CD4-positive, alpha-beta T cell treated with Interferon alpha-2 for 1 hour (primary cell): ENCODE data around the gene BCHE.

Experiments
- DNase-seq, 2 donors: peaks; one replicate each; pipeline ENCODE4 v3.0.0-alpha.2; 2020 to 2022

The BCHE gene

DNA sequence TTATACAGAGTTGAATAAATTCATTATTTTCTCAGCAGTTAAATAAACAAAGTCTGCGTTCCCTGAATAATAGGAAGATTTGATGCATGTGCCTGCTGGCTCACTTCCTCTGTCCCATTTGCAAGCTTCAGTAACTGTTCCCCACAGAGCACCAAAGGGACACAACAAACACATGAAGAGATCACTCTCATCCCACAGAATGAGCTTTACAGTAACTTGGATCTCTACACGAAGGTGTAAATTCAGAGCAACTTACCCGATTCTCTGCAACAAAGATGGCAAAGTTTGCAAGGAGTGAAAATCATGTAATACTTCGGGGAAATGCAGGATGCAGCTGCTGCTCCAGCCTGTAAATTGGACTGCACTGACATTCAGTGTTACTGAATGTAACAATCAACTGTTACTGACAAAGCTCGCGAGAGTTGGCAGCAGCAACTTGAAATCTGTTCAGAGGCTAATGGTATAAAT lies at the start of gene BCHE:
BCHE (minus strand) TSS at position 366 of the 468 bp plus-strand sequence. CDS start 6,390 bp downstream, outside the sequence.
- DNase-seq: no peak

DNA sequence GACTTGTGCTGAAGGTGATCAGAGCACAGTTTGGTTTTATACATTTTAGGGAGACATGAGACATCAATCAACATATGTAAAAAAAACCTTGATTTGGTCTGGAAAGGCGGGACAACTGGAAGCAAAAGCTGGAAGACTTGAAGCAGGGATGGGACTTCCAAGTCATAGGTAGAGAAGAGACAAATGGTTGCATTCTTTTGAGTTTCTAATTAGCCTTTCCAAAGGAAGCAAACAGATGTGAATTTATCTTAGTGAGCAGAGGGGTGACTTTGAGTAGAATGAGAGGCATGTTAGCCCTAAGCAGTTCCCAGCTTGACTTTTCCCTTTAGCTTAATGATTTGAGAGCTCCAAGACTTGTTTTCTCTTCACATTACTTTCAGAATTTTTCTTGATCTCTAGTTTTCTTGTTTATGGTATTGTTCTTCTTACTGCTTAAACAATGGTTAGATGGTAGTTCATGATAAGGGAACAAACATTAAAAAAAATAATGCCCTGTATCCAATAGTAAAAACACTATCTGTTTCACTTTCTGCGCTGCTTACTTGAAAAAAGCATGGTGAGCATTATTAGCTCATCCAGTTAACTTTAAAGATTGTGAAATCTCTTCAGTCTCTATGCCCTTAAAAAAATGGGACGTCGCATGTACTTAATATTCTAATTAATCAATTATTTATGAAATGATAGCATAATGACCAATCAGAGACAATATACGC lies 48.5 kb upstream of the BCHE start:
- DNase-seq: no peak

DNA sequence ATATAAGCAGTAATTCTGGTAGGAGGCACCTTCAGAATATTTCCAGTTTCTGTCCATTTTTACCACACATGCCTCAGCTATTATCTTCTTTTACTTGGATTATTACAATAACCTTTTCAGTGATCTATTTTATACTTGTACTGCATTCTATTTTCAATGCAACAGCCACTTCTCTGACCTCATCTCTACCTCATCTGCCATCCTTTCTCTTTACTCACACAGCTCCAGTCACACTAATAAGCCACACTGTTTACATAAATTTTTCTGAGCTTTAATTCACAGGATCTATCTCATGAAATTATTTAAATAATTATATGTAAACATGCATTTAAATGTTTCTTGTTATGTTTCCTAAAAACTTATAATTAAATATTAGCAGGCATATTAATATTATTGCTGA lies 47.3 kb upstream of the BCHE start:
- no peak for DNase-seq

- no peak for DNase-seq
Observed at GRCh38 chr3:165883863-165884478, 46.7 kb upstream of the BCHE start.

DNA sequence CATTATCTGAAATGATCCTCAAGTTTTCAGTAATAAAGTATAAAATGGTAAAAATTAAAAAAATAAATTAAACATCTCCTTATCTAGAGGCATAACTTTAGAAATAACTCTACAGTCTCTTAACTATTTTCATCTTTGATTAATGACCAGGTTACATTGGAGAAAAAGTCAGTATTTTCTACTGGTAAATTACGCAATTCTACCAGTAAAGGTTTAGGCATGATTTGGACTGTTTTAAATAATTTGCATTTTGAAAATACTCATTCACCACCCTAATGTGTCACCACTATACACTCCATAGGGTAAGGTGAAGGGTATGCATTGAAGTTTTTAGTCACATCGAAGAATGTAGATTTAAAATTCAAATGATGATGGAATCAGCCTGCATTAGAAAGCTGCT lies 45.9 kb upstream of the BCHE start:
- DNase-seq: no peak

- DNase-seq: no peak
Observed at GRCh38 chr3:165875644-165876043, 38.4 kb upstream of the BCHE start.

DNA sequence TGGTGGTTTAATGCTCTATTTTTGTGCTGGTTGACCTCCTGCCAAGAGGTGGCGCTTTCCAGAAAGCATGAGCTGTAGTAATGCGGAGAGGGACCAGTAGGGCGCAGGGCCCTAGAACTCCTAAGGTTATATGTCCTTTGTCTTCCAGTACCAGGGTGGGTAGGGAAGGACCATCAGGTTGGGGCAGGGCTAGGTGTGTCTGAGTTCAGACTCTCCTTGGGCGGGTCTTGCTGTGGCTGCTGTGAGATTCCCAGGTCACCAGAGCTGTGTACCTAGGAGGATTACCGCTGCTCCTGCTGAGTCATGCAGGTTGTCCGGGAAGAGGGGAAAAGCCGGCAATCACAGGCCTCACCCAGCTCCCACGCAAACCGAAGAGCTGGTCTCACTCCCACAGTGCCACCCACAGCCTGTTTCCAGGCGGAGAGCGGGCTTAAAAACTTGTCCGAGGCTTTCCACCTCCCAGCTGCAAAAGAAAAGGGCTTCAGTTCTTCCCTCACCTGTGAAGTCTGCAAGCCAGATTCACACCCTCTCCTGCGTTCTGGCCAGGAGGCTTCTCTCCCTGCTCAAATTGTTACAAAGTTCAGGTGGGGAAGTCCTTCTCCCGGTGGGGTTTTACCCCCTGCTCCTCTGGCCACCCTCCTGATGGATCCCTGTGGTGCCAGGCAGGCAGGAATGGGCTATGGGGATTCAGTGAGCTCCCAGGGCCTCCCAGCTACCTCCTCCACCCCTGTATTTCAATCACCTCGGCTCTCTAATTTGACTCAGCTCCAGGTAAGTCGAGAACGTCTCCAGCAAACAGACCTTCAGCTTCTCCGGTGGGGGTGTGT lies 37.7 kb upstream of the BCHE start:
- DNase-seq: no peak

DNA sequence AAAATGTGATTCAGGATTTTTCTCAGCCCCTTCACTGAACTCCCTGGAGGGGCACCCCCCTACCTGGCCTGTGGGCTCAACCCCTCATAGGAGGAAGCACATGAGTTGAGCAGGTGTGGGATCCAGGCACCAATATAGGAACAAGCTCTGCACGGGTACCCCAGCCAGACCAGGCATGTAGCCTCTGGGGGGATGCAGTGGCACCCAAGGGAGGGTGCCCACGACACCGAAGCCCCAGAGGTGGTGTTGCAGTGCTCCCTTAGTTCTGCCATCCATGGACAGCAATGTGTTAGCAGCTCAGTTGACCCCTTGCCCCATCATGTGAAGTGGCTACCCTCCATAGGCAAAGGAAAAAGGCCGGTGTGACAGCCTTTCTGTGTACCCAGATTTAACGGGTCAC lies 30.9 kb upstream of the BCHE start:
- DNase-seq: no peak

- no peak for DNase-seq
Observed at GRCh38 chr3:165859061-165859460, 21.8 kb upstream of the BCHE start.

- DNase-seq: no peak
Observed at GRCh38 chr3:165855581-165855980, 18.4 kb upstream of the BCHE start.

GRCh38 chr3:165854696-165855095 lies 17.5 kb upstream of the BCHE start:
- no peak for DNase-seq

DNA sequence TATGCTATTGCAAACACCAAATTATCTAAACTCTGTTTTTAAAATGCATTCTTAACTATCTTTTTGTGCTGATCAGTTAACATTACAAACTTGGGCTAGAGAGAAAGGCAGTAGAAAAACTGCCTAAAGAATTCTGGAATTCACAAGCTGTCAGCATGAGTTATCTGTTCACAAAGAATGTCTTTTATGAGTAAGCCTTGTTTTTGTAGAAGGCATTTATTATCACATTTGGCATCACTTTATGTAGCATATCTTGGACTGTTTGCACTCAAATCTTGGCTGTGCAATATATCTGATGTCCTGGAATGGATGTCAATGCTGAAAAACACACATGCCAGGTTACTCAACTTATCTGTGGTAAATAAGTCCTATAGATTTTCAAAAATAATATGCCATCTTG lies 15.5 kb upstream of the BCHE start:
- no peak for DNase-seq

DNA sequence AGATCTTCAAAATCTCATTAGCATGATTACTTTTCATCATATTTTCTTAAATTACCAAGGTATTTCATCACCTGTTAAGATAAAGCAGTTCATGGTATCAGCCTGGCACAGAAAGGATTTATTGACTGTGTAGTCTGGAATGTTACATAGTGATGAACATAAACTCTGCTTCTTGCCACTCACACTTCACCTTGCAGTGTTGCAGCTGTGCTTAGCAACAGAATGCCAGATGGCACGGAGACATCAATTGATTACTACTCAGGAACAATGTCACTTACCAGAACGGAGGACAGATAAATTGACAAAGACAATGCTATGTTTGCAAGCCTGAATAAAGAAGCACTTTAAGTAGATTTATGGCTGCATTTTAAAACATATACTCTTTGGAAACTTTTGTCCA lies 15.0 kb upstream of the BCHE start:
- DNase-seq: no peak

DNA sequence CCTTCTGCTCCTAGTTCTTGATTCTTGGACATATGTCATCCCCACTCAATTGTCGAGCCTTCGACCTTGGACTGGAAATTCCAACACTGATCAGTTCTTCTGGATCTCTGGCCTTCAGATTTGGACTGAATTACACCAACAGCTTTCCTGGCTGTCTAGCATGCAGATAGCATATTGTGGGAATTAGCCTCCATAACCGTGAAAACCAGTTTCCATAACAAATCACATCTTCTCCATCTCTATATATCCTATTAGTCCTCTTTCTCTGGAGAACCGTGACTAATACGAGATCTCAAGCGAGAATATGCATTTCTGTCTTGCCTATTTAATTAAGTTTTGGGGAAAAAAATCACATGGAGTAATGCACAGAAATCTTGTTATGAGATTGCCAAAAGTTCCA lies 8.8 kb upstream of the BCHE start:
- no peak for DNase-seq

DNA sequence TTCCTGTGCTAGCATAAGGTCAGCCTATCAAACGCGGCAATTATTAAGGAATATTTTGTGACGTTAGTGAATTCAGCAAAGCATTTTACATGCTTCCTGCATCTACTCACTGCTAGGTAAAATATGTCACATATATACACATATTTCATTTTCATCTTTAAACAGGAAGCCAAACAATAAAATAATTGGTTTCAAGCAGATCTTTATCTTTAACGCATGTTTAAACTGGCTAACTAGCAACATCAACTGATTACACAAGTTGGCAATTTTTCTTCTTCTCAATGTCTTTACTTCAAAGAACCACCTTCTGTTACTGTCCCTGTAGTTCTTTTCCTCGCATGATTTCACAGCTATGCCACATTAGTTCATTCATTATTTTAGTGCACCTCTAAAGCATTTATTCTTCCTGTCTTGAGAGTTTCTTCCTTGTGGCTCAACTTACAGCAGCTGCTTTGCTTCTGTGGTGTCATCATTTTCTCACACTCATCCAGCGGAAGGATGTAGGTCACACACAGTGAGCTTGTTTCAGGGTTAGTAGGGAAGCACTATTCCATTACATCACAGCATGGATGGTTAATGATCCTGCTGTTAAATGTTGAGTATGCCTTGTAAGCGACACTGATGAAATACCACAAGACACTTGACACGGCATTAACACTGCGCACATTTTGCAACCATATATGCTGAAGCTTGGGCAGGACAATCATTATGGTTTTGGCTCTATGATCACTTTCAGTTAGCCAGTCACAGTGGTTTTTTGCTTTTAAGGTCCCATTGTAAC lies 2.3 kb upstream of the BCHE start:
- no peak for DNase-seq

DNA sequence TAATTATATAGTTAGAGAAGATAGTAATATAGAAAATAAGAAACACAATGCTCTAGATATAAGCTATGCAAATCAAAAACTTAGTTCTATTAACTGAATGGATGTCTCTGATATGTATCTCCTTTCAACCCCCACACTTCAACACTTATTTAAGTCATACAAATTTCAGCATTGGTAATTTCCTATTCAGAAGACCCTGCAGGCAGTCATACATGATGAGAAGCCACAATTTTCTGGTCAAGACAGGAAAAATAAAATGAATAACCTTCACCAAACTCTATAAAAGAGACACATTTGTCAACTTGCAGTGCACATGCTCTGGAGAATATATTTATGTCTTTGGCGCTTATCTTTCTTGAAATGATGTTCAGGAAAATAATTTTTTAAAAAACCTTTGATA lies 578 bp upstream of the BCHE start:
- no peak for DNase-seq

DNA sequence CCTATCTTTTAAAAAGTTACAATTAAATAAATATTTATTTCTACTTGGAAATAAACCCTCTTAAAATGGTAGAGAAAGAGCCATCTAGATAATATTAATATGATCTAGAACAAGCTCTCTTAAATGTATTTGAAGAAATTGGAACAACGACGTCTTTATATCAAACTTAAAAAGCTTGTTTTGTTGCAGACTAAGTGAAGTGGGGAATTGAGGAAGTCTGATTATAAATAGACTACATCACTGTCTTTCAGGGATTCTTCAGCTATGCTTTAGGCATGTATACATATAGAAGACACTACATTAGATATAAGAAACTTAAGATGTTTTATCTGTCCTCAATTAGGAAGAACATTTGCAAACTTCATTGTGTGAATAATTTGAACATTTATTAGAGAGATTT lies 1.8 kb downstream of the BCHE start:
- no peak for DNase-seq

DNA sequence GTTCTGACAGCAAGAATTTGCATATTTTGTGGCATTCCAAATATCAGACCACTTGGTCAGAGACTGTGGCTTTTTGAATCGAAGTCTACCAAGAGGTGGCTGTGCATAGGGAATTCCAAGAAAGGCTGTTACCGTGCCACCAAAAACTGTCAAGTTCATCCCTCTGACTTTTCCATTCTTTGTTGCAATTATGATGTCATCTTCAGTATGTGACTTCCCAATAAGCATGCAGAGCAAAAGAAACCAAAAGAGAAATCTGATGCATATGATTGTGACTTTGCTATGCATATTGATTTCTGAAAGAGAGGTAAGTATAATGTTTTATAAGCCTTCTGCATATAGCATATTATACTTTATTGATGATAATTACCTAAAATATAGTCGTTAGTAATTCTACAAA lies 6.5 kb downstream of the BCHE start:
- no peak for DNase-seq

GRCh38 chr3:165827883-165828282 lies 9.3 kb downstream of the BCHE start:
- no peak for DNase-seq

- DNase-seq: no peak
Observed at GRCh38 chr3:165827233-165827632, 10.0 kb downstream of the BCHE start.

GRCh38 chr3:165820671-165821123 lies 16.5 kb downstream of the BCHE start:
- no peak for DNase-seq

GRCh38 chr3:165817160-165817709 lies 20.0 kb downstream of the BCHE start:
- no peak for DNase-seq

GRCh38 chr3:165816209-165816608 lies 21.0 kb downstream of the BCHE start:
- no peak for DNase-seq
